Parathyroid adenoma (tissue), 2 donors: ENCODE measurements around the gene SLC24A3.

Source experiments
- H2AFZ ChIP-seq: fragments of 300-600 bp; sonication (generic); one replicate; pipeline ENCODE4 v1.7.0; 2017; ENCODE audit warnings: antibody characterized with exemption, mild to moderate bottlenecking
- H3K27ac ChIP-seq: fragments of 300-600 bp; sonication (generic); one replicate; pipeline ENCODE4 v1.7.0; 2017
- H3K27me3 ChIP-seq: fragments of 300-600 bp; sonication (generic); one replicate; pipeline ENCODE4 v1.7.0; 2017; ENCODE audit warnings: low read length; ENCODE audit not compliant: control insufficient read depth, insufficient read depth
- H3K36me3 ChIP-seq: fragments of 300-600 bp; sonication (generic); one replicate; pipeline ENCODE4 v1.7.0; 2017; ENCODE audit warnings: low read length; ENCODE audit not compliant: control insufficient read depth, insufficient read depth
- H3K4me1 ChIP-seq: fragments of 300-600 bp; sonication (generic); one replicate; pipeline ENCODE4 v1.7.0; 2017; ENCODE audit warnings: control low read depth
- H3K4me2 ChIP-seq: fragments of 300-600 bp; sonication (generic); one replicate; pipeline ENCODE4 v1.7.0; 2017; ENCODE audit warnings: low read length
- H3K4me3 ChIP-seq: fragments of 300-600 bp; sonication (generic); one replicate; pipeline ENCODE4 v1.7.0; 2017; ENCODE audit warnings: low read depth, low read length
- H3K79me2 ChIP-seq: fragments of 300-600 bp; sonication (generic); one replicate; pipeline ENCODE4 v1.7.0; 2017; ENCODE audit warnings: control low read depth
- H3K9ac ChIP-seq: fragments of 300-600 bp; sonication (generic); one replicate; pipeline ENCODE4 v1.7.0; 2017; ENCODE audit warnings: mild to moderate bottlenecking
- H3K9me3 ChIP-seq: fragments of 300-600 bp; sonication (generic); one replicate; pipeline ENCODE4 v1.7.0; 2017; ENCODE audit warnings: low read length; ENCODE audit not compliant: control insufficient read depth
- TF ChIP-seq, protein P1 (sequence below): fragments of 300-600 bp; sonication (generic); IDR thresholded peaks from one replicate; pipeline ENCODE4 v1.7.0; 2017; ENCODE audit warnings: antibody characterized with exemption, mild to moderate bottlenecking
- donor health status: primary hyperparathyroidism.

SLC24A3 gene

DNA sequence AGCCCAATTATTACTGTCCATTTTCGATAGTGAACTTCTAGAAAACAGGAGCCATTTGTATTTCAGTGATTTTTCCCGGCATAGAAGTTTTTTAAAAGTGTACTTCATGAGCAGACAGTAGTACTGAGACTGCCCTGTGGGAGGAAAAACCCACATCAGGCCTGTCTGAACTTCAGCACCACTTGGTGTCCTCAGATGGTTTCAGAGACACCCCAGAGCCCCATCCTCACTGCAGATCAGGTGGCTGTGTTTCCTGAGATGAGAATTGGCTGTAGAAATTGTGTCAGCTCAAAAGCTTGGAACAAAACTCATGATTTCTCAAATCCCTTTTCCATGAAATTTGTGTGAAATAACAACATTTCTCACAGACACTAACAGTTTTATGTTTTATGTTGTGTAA, 435.6 kb downstream of the SLC24A3 start:
- no peaks in the 10 kb centered on the region for H3K27me3 ChIP-seq
- TF ChIP-seq, protein P1, sequence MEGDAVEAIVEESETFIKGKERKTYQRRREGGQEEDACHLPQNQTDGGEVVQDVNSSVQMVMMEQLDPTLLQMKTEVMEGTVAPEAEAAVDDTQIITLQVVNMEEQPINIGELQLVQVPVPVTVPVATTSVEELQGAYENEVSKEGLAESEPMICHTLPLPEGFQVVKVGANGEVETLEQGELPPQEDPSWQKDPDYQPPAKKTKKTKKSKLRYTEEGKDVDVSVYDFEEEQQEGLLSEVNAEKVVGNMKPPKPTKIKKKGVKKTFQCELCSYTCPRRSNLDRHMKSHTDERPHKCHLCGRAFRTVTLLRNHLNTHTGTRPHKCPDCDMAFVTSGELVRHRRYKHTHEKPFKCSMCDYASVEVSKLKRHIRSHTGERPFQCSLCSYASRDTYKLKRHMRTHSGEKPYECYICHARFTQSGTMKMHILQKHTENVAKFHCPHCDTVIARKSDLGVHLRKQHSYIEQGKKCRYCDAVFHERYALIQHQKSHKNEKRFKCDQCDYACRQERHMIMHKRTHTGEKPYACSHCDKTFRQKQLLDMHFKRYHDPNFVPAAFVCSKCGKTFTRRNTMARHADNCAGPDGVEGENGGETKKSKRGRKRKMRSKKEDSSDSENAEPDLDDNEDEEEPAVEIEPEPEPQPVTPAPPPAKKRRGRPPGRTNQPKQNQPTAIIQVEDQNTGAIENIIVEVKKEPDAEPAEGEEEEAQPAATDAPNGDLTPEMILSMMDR = no peak
- H3K9ac ChIP-seq = no peak overlapping the region
- no peaks in the 10 kb centered on the region for H3K9me3 ChIP-seq
- H3K4me3 ChIP-seq = no peak overlapping the region
- H3K27ac ChIP-seq = no peak overlapping the region
- no peak overlapping the region for H2AFZ ChIP-seq
- H3K4me2 ChIP-seq = no peak overlapping the region
- no peaks in the 10 kb centered on the region for H3K36me3 ChIP-seq
- H3K4me1 ChIP-seq = no peaks in the 10 kb centered on the region
- H3K79me2 ChIP-seq = no peaks in the 10 kb centered on the region

DNA sequence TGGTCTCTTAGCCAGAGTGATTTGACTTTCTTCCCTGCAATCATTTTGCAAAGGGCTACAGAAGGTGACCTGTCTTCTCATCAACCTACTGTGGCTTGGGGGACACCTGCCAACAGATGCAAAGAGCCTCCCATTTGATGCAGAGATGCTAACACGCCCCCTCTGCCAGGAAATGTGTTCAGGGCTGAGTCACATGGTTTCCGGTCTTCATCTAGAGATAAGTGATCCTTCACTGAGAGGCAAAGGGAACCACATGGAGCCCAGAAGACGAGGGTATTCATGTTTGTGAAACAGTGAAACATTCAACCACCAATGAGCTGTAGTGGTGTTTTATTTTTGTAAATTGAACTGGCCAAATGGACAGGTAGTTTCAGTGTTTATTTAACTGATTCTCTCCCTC, 436.6 kb downstream of the SLC24A3 start:
- TF ChIP-seq, protein P1 = no peak
- no peaks in the 10 kb centered on the region for H3K9me3 ChIP-seq
- no peak overlapping the region for H2AFZ ChIP-seq
- H3K27me3 ChIP-seq = no peaks in the 10 kb centered on the region
- H3K27ac ChIP-seq = no peak overlapping the region
- H3K9ac ChIP-seq = no peak overlapping the region
- H3K79me2 ChIP-seq = no peaks in the 10 kb centered on the region
- no peaks in the 10 kb centered on the region for H3K4me1 ChIP-seq
- no peak overlapping the region for H3K4me2 ChIP-seq
- no peak overlapping the region for H3K4me3 ChIP-seq
- H3K36me3 ChIP-seq = no peaks in the 10 kb centered on the region

DNA sequence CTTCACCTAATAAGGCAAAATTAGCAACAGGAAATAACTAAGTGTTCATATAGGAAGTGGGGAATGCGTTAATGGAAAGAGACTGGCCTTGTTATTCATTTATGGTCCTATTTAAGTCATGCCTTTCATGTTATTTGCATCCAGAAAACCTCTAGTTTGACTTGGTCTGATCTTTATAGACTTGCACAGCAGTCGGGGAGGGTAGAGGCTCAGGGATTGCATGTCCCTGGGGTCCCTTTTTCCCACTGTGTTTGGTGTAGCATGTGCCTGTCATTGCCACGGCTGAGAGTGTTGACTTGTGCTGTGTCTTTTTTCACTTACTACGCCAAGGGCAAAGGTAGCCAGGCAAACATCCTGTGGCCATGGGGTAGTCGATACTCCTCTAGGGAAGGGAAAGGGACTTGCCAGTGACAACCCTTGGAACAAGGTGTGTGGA, 440.2 kb downstream of the SLC24A3 start:
- Histone ChIP-seq H3K9ac (no peak overlapping the region), H3K4me1 (no peaks in the 10 kb centered on the region), H2AFZ (no peak overlapping the region), H3K27ac (no peak overlapping the region), H3K9me3 (no peaks in the 10 kb centered on the region), H3K27me3 (no peaks in the 10 kb centered on the region), H3K79me2 (no peaks in the 10 kb centered on the region), H3K4me2 (no peak overlapping the region), H3K4me3 (no peak overlapping the region), H3K36me3 (no peaks in the 10 kb centered on the region)
- TF ChIP-seq, protein P1 = no peak

DNA sequence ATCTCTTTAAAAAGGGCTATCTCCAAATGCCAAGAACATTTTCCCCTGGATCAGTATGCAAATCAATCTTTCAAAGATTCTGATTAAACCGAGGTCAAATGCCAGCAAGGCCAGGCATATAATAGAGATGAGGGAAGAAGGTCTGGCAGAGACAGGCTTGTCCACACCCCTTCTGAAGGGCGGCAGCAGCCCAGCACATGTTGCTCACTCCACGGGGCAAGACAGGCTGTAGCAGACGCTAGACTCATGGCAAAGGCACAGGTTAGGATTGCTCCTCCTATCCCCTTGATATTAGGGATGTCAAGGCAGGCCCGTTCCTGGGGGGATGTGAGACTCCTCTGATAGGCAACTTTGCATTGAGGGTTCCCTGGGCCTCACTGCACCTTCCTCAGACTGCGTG, 440.9 kb downstream of the SLC24A3 start:
- H2AFZ ChIP-seq = no peak overlapping the region
- no peak overlapping the region for H3K4me3 ChIP-seq
- H3K9me3 ChIP-seq = no peaks in the 10 kb centered on the region
- no peak overlapping the region for H3K27ac ChIP-seq
- H3K27me3 ChIP-seq = no peaks in the 10 kb centered on the region
- H3K79me2 ChIP-seq = no peaks in the 10 kb centered on the region
- H3K4me1 ChIP-seq = no peaks in the 10 kb centered on the region
- no peak overlapping the region for H3K4me2 ChIP-seq
- TF ChIP-seq, protein P1 = no peak
- no peaks in the 10 kb centered on the region for H3K36me3 ChIP-seq
- H3K9ac ChIP-seq = no peak overlapping the region

DNA sequence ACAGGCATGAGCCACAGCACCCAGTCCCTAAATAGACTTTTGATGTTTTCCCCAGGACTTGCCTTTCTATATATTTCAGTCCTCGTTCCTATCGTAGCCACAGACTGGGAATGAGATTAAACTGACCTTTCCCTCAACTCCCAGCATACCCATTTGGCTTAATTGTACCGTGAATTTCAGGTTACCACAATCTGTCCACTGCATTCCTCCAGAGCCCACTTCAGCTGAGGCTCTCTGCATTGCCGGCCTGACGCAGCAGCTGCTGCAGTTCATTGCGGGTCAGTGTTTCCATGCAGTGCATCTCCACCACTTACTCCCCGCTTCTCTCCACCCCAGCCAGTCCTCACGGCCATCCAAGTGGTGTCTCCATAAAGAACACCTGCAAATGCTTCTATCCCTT, 442.5 kb downstream of the SLC24A3 start:
- Histone ChIP-seq H3K9ac (no peak overlapping the region), H3K79me2 (no peaks in the 10 kb centered on the region), H3K36me3 (no peaks in the 10 kb centered on the region), H3K4me3 (no peak overlapping the region), H2AFZ (no peak overlapping the region), H3K27ac (no peak overlapping the region), H3K4me1 (no peaks in the 10 kb centered on the region), H3K9me3 (no peaks in the 10 kb centered on the region), H3K27me3 (no peaks in the 10 kb centered on the region), H3K4me2 (no peak overlapping the region)
- TF ChIP-seq, protein P1 = no peak
